Esophagus muscularis mucosa (tissue), 4 donors: ENCODE results near the gene BTAF1.

Source experiments
- EP300 ChIP-seq: sonication (generic); formaldehyde crosslinking; IDR thresholded peaks from one replicate; pipeline ENCODE4 v1.6.1; 2017; ENCODE audit warnings: antibody characterized with exemption
- POLR2A ChIP-seq: fragments of 450-650 bp; IDR thresholded peaks from one replicate; pipeline ENCODE4 v1.6.1; 2017; ENCODE audit warnings: antibody characterized with exemption, moderate library complexity, mild to moderate bottlenecking, low read depth
- POLR2AphosphoS5 ChIP-seq, 2 donors: sonication (generic); formaldehyde crosslinking; IDR thresholded peaks; one replicate each; pipeline ENCODE4 v1.6.1; 2017; ENCODE audit warnings: antibody characterized with exemption in 2 of 2
- TF ChIP-seq, protein P1 (sequence below), 3 experiments: fragments of 200-600 bp in 2 of 3; fragments of 450-650 bp in 1 of 3; sonication (generic) in 2 of 3; IDR thresholded peaks; one replicate each; pipeline ENCODE4 v1.5.1; 2017 to 2019; ENCODE audit warnings: antibody characterized with exemption in 3 of 3, mild to moderate bottlenecking in 2 of 3, moderate library complexity in 1 of 3

DNA sequence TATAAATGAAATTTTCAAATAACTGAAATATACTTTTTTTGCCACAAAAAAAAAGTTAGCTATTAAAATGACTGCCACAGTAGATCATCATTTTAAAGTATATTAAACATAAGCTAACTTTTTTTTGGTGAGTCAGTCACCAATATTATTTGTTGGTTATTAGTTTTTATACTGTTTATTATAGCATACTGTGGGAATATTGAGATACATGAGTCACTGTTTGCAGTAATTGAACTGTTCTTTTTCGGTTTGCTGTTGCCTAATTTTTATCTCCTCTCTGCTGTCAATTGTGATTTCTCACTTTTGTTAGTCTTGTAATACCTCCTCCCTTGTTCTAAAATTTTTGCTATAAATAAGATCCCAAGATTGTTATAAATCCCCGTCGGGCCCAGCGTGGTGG is 45.7 kb downstream of the BTAF1 start:
- TF ChIP-seq, protein P1, sequence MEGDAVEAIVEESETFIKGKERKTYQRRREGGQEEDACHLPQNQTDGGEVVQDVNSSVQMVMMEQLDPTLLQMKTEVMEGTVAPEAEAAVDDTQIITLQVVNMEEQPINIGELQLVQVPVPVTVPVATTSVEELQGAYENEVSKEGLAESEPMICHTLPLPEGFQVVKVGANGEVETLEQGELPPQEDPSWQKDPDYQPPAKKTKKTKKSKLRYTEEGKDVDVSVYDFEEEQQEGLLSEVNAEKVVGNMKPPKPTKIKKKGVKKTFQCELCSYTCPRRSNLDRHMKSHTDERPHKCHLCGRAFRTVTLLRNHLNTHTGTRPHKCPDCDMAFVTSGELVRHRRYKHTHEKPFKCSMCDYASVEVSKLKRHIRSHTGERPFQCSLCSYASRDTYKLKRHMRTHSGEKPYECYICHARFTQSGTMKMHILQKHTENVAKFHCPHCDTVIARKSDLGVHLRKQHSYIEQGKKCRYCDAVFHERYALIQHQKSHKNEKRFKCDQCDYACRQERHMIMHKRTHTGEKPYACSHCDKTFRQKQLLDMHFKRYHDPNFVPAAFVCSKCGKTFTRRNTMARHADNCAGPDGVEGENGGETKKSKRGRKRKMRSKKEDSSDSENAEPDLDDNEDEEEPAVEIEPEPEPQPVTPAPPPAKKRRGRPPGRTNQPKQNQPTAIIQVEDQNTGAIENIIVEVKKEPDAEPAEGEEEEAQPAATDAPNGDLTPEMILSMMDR (IDR thresholded peaks at IDR 0.05): no peak
- TF ChIP-seq EP300: no peak
- no peak for TF ChIP-seq POLR2AphosphoS5 (IDR thresholded peaks at IDR 0.05)
- TF ChIP-seq POLR2A: no peak
